ENCODE results near the gene MCTP1.
"Not testable (repeated sequence)": the region's sequence is repeated elsewhere in the genome, so short reads cannot be mapped to it uniquely, and the experiment has no call there.

MCTP1 gene

DNA sequence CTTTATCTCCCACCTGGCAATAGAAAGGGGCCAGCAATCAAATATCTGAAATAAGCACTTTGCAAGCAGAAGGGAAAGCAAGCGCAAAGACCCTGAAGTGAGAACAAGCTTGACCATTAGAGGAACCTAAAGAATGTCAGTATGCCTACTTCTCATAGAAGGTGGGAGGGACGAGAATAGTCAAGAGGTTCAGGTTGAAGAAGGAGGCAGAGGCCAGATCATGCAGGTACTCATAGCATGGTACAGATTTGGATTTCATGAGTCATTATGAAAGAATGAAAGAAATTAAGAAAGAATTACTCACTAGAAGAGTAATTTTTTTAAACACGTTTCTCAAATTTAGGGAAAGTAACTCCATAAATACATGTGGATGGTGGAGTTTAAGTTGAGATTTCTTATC lies 33.7 kb downstream of the MCTP1 start:
- DNase-seq, result no peak

DNA sequence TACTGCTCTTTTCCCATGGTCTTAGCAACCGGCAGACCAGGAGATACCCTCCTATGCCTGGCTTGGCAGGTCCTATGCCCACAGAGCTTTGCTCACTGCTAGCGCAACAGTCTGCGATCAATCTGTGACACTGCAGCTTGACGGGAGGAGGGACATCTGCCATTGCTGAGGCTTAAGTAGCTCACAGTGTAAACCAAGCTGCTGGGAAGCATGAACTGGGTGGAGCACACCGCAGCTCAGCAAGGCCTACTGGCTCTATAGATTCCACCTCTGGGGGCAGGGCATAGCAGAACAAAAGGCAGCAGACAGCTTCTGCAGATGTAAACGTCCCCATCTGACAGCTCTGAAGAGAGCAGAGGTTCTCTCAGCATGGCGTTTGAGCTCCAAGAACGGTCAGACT lies 40.4 kb downstream of the MCTP1 start:
- DNase-seq, result peak in 1 of 3 experiments; percentile 29

DNA sequence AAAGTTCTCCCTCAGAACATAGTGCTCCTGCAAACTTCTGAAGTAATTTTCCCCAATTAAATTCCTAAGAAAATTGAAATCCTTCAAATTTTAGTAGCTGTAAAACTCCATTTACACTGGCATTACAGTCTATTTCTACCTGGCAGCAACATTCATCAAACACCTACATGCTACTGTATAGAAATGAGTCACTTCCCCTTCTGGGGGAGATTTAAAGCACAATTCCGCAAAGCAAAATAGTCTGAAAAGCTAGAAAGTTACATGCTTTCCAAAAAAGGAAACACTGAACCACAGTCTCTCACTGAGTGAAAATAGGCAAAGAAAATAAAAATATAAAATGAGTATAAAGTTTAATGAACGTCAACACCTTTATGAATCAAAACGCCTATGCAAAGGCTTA lies 43.3 kb downstream of the MCTP1 start:
- no peak for DNase-seq

DNA sequence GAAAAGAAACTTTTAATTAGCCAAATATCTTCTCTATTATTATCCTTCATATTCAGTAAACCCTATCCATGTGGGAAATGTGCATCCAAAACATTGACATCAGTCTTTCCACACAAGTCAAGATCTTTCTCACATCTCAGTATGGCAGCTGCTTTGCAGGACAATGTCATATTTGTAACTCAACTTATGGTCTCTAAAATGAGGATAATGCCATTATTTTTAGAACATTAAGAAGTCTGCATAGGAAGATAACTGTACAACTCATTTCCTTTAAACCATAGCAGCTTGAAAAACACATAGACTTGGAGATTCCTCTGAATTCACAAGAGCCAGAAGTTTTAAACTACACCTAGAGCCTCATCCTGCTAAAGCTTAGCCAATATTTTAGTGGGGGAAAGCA lies 43.7 kb downstream of the MCTP1 start:
- DNase-seq, result no peak

DNA sequence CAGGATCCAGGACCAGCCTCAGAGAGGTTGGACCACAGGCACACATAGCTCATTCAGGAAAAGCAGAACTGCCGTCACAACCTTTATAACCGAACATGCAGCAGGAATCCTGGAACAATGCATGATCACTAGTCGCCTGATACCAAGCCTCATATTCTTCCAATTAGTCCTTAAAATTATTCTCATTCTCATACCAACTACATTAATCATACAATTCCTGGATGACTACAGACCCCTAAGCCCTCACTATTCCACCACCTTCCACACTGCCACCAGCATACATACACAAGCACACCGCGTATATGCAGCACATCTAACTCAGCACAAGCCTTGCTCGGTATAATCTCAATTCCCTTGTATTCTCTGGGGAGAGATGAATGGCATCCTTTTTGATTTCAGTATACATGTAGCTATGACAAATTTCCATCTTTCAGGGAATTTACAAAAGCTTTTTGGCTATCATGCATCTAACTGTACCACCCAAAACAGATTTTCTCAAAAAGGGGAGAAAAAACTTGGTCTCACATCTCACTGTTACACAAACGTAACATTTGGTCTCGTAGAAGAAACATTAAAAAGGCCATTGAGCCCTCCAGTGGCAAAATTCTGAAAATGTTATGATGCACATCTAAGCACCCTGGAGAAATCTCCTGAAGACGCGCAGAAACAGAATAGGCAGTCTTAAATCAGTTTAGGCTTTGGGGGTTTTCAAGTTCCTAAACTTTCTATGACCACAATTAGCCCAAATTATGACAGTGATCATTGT lies 46.2 kb downstream of the MCTP1 start:
- DNase-seq, result peak in 2 of 3 experiments; percentile 0 to 37

DNA sequence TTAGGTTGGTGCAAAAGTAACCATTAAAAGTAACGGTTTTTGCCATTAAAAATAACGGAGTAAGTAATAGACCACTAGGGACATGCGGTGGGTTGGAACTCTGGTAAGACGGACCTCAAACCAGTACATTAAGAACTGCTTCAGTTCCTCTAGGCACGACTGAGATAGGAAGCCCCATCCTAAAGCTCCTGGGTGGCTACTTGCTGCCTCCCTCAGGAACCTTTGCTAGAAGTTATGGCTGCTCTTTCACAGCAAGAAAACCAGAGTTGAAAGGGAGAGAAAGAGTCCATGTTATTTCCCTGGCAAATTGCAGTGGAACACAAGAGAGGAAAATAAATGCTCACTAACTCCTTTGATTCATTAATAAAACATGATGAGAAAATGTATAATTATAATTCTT lies 47.6 kb downstream of the MCTP1 start:
- DNase-seq, result no peak

DNA sequence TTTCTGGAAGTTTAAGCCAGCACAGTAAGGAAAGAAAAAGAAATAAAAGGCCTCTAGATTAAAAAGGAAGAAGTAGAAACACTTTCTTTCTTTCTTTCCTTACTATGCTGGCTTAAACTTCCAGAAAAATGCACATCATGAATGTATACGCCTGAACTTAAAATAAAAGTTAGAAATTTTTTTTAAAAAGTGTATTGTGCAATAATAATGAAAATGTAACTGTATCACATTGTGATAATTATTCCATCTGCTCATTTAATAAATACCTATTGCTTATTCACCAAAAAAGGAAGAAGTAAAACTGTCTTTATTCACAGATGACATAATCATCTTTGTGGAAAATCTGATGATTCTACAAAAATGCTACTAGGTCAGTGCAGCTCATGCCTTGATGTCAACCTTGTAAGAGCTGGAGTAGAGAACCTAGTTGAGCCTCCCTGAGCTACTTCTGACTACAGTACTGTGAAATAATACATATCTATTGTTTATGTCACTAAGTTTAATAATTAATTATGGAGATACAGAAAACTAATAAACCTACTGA lies 49.4 kb downstream of the MCTP1 start:
- no peak for DNase-seq

DNA sequence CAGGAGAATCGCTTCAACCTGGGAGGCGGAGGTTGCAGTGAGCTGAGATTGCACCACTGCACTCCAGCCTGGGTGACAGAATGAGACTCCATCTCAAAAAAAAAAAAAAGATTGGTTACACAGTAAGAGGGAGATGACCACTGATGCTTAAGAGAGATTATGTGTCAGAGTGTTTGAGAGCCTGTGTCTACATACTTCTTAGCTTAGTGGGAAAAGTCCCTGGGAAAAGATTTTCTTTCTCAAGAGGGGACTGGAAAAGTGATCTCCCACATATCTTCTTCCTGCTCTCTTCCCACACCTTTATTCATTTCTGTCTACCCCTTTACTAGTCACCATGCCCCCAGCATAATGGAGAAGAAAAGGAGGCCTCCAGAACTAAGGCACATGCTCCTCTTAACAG lies 55.2 kb downstream of the MCTP1 start:
- DNase-seq, result no peak

DNA sequence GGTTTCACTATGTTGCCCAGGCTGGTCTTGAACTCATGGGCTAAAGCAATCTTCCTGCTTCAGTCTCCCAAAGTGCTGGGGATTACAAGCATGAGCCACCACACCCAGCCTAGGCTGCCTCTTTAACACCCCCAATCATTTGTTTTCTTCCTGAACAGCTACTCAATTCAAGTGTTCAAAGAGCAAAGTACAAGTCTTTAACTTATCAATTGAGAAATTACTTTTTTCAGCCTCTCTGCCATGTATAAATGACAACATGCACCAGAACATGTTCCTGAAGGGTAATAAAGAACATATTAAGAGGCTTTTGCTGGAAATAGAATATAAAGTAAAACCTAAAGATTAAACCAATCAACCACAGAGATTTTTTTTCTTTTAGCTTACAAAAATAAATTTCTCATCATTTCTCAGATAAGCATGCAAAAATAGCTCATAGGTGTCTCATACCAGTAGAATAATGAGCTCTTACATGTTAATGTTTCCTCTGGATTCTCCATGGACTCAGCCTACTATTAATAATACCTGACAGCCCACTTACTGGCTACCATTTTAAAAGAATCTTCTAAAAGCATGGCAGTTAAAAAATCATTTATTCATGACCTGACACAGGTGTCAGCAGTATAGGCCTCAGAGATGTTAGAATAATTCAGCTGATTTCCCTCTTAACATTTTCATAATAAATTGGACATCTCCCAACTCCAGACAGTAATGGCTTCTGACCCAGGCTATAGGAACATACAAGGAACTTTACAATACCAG lies 60.0 kb downstream of the MCTP1 start:
- no peak for DNase-seq

DNA sequence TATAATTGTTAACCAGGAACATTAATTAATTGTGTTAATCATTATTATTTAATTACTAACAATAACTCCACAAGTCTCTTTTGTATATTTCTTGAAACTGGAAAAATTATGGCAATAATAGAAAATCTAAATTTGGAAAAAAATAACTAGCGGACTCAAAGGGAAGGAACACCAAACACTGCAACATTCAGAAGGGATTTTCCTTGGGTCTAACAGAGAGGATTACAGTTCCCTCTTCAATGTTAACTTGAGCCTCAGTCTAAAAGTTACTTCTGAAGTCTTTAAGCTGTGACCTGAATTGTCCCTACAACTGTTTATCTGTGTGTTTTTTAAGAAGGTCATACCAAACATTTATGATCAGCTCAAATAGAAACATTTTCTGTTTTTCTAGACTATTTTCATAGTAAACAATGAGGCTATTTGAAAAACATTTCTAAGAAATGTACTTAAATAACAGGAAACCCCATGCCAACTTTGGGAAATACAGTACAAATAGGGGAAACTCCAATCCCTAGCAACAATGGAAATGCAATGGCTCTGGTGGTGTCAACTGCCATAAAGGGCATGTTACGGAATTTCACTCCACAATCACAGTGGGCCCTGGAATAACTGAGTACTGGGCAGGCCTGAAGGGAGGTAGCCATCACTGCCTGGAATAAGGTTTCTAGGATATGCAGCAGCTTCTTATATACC lies 61.2 kb downstream of the MCTP1 start:
- DNase-seq, result no peak

DNA sequence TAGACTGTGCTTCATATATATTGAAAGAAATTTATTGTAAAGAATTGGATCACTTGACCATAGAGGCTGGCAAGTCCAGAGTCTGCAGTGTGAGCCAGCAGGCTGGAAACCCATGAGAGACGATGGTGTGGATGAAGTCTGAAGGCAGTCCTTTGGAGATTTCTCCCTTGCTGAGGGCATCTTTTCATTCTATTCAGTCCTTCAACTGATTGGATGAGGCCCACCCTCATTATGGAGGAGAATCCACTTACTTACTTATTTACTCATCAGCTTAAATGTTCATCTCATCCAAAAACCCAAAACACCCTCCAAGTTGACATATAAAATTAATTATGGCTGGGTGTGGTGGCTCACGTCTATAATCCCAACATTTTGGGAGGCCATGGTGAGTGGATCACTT lies 62.1 kb downstream of the MCTP1 start:
- DNase-seq, result no peak

DNA sequence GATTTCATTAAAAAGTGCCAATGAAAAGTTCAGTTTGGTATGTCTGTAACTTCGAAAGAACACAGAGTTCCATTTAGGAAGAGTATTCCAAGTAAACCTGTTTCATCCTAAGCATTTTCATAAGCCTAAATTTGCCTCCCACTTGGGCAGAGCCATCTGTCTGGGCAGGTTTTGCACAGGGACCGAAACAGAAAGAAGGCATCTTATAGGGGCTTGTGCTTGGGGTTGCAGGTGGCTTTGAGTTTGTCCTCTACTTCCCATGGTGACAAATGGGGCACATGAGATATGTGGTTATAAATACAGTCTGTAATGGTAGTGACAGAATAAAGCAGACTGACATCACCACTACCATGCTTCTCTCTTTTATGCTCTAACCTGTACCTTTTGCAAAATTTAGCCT lies 63.7 kb downstream of the MCTP1 start:
- DNase-seq, result no peak

DNA sequence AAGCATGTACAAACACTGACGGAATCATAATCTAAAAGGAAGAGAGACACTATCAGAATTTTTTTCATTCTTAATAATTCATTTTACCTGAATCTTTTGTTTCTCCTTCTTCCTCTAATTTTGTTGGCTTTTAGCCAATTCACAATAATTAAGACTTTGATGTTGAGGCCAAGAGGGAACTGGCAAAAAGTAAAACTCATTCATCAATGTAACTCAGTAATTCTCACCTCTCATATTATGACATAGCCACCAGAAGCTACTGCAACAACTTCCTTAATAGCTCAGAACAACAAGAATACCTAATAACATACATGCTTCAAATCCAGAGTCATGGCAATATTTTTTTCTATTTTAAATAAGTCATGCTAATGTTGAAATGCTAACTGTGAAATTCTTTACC lies 64.5 kb downstream of the MCTP1 start:
- DNase-seq, result no peak

DNA sequence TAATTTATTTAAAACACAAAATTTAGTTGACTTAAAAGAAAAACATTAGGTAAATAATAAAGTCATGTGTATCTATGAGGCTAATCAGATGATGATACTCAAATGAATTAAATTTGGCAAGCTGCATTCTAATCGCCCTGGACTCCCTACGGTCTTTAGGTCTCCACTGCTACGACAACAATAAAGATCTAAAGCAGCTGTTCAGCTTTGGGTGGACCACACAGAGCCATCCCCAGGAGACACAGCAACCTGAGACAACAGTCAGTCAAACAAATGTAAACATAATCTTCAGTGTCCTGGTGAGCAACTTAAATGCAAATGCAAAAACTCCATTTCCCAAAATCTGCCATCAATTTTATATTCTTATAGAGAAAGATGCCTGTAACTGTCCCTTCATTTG lies 65.5 kb downstream of the MCTP1 start:
- DNase-seq, result peak in 1 of 3 experiments; percentile 10

DNA sequence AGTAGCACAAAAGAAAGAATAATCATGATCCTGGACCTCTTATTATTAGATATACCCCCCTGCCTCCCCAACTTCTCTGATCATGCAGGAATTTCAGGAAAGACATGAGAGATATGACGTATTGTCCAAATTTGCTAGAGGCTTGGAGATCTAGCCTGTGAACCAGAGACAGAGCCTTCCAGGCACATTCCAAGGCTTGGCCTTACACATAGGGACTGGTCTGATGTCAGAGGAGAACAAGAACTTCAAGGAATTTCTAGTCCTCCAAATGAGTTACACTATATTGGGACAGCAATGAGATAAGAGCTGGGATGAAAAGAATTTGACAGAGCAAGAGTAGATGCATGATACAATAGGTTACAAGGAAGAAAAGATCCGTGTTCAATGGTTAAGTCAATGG lies 67.0 kb downstream of the MCTP1 start:
- no peak for DNase-seq

DNA sequence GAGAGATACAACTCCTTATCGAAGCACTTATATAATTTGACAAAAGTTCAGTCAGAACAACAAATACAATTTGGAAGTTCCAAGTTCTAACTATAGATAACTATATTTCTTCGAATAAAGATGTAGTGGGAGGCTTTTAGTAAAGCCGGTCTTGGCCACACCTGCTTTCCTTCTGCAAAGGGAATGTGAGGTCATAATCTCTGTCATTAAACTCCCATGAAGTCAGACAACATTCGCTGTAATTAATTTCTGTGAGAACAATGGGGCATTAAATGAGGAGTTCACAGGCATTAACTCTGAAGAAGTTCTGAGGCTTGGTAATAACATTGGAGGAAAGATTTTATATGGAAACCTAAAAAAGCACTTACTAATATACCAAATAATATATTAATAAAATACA lies 67.5 kb downstream of the MCTP1 start:
- no peak for DNase-seq

DNA sequence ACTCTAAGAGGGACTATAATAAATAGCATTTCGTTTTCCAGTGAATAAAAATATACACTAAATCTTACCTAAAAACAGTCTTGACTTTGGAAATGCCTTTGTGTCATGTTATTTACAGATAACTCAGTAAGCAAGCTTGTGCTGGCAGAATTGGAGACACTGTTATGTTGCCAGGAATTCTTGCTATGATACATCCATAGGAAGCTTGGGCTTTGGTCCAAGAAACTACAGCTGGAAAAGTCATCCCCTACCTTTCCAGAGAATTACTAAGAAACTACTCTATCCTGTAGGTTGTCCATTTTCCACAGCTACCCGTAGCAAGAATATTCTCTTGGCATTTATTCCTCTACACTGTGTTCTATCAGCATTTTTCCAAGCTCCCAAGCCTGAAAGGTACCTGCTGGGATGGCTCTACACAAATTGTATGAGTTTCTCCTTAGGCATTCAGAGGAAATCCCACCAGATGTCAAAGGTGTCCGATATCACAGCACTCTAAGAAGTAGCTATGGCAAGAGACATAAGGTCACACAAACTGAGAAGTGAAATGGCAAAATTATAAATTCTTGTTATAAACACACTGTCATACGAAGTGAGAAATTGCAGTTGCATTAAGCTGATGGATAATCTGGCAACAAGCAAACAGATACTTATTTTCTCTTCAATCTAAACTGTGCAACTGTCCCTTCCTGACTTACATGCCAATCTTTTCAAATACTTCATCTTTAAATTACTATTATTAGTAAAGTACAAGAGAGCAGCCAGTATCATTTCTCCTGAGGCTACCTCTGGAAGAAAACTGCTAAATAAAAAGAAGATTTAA lies 68.5 kb downstream of the MCTP1 start:
- DNase-seq, result no peak

DNA sequence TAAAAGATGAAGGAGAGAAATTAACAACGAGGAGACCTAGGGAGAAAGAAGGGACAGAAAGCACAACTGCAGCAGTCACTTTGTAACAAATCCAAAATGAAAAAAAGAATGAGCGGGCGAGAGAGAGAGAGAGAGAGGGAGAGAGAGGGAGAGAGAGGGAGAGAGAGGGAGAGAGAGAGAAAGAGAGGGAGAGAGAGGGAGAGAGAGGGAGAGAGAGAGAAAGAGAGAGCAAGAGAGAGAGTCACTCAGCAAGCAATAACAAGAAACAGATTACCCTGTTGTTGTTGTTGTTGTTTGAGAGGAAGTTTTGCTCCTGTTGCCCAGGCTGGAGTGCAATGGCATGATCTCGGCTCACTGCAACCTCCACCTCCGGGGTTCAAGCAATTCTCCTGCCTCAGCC lies 77.1 kb downstream of the MCTP1 start:
- not testable (repeated sequence) for DNase-seq

DNA sequence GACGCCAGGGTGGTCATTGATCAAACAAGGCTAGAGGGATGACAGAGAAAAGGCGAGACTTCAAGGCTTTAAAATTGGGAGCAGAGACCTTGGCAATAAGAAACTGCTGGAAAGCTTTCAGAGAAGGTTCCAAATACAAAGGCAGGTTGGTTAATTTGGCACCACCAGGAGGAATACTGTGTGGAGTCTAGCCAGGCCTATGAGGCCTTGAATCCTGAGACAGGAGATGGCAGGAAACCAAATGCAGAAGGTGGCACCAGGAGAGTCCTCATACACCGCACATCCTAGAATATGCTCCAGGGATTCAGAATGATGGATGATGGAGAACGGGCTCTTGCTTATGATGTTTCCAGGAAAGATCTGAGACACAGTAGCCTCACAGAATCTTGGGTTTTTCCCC lies 90.0 kb downstream of the MCTP1 start:
- no peak for DNase-seq

DNA sequence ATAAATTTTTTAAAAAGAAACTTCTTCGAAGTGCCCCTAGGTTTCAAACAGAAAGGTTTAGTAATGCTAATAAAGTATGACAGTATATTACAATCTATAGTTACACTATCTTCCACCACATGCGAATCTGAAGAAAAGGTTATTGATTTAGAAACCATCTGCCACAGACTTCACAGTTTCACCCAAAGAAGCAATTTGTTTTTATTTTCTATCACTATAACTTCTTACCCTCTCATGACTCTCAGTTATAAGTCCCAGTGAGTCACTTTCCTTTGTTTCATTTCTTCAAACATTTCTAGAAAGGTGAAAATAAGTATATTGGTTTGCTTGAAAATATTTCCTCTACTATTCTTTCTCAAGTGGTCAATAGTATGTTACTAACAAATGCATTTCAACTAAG lies 93.6 kb downstream of the MCTP1 start:
- no peak for DNase-seq

DNA sequence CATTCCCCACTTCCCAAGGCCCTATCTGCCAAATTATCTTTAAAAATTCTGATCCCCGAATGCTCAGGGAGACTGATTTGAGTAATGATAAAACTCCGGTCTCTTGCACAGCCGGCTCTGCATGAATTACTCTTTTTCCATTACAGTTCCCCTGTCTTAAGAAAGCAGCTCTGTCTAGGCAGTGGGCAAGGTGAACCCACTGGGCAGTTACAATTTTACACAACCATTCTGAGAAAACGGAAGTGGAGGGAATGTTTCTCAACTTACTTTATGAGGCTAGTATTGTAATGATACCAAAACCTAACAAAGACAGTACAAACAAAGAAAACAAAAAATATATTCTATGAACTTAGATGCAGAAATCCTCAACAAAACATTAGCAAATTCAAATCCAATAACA lies 100.0 kb downstream of the MCTP1 start:
- no peak for DNase-seq

DNA sequence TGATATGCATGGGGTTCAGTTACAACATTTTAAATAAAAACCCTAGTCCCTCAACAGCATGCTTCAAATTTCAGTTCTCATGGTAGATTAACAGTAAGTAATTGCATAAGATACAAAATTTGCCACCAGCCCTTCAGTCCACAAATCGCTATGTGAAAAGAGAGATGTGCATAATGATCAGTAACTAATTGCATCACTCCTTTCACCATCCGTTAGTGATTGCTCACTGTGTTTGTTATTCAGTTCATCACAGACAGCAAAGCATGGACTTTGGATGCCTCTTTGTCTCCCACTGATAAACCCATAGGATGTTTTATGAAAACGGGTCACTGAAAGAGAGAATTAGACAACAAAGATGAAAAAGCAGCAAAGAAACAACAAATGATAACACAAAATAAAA lies 103.2 kb downstream of the MCTP1 start:
- no peak for DNase-seq

Measured in NCI-H1417 (cell line).